Measurements from ENCODE around the gene CALM1.

The CALM1 gene

DNA sequence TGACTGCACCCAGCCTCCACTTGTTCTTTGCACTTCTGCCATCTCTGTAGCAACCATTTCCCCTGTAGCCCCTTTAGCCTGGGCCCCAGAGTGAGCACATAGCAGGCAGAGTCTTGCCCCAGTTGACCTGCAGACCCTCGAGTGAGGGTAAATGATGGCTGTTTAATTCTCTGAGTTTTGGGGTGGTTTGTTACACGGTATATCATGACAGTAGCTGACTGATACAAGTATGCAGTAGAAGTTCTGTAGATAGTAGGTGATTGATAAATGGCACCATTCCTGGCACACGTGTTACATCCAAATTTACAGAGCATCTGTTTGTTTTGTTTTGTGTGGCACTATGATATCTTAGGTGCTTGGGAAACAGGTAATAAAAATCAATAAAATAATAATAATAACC is 32.4 kb downstream of the CALM1 start:
- TF ChIP-seq, protein P1, sequence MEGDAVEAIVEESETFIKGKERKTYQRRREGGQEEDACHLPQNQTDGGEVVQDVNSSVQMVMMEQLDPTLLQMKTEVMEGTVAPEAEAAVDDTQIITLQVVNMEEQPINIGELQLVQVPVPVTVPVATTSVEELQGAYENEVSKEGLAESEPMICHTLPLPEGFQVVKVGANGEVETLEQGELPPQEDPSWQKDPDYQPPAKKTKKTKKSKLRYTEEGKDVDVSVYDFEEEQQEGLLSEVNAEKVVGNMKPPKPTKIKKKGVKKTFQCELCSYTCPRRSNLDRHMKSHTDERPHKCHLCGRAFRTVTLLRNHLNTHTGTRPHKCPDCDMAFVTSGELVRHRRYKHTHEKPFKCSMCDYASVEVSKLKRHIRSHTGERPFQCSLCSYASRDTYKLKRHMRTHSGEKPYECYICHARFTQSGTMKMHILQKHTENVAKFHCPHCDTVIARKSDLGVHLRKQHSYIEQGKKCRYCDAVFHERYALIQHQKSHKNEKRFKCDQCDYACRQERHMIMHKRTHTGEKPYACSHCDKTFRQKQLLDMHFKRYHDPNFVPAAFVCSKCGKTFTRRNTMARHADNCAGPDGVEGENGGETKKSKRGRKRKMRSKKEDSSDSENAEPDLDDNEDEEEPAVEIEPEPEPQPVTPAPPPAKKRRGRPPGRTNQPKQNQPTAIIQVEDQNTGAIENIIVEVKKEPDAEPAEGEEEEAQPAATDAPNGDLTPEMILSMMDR (conservative IDR thresholded peaks at IDR 0.05): no peak

DNA sequence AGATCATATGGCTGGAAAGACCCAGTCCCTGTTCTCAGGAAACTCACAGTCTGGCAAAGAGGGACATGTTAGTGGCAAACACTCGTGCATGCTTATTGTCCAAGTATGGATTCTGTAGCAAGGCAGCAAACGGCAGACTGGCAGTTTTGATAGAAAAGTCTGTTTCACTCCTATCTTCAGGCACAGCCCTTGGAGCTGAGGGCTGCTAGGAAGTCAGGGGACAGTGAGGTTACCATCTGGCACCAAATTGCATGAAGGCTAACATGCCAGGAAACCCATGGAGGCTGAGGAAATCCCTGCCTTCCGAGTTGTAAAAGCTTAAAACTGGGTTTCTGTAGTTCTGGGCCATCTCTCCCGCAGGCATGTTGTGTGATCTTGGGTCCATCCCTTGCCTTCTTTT is 32.9 kb downstream of the CALM1 start:
- TF ChIP-seq, protein P1 (conservative IDR thresholded peaks at IDR 0.05): no peak

More for the DNA sequence above, 32.4 kb downstream of the CALM1 start:
- no peak overlapping the region for H3K27ac ChIP-seq

DNA sequence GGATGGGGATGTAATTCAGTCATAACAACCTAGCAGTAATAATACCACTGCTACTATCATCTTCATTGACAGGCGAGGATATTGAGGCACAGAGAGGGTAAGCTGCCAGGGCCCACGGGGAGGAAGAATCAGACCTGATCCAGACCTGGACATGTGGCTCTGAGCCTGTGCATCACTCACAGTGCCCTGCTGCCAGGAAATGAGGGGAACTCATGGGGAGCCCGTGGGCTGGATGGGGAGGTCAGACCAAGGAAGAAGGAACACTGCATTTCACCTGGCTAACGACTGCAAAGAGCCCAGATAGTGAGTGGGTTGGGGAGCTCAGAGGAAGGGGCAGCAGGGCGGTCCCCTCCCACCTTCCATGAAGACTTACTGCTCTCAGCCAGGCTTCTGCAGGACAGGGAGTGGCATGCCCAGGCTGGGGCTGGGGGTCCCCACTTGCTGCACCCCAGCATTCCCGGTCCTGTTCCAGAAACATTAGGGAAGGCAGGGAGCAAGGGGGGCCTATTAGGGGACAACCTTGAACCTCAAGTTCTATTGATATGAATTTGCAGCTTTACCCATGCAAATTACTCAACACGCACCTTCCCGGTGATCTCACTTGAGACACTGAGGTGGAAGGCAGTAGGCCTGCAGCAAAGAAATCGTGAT is 37.7 kb downstream of the CALM1 start:
- TF ChIP-seq, protein P1 (conservative IDR thresholded peaks at IDR 0.05): no peak

More for the DNA sequence above, 32.9 kb downstream of the CALM1 start:
- H3K27ac ChIP-seq: no peak overlapping the region

DNA sequence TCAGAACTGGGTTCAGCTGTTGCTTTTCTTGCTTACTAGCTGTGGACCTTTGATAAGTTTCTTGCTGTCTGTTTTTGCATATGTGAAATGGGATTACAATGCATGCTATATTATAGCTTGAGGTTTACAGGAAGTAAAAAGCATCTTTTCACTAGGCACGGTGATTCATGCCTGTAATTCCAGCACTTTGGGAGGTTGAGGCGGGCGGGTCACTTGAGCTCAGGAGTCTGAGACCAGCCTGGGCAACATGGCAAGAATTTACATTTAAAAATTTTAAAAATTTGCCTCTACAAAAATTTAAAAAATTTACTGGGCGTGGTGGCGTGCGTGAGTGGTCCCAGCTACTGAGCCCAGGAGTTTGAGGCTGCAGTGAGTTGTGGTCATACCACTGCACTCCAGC is 42.0 kb downstream of the CALM1 start:
- H3K27ac ChIP-seq: no peak overlapping the region
- TF ChIP-seq, protein P1 (conservative IDR thresholded peaks at IDR 0.05): no peak

More for the DNA sequence above, 37.7 kb downstream of the CALM1 start:
- H3K27ac ChIP-seq: no peak overlapping the region

DNA sequence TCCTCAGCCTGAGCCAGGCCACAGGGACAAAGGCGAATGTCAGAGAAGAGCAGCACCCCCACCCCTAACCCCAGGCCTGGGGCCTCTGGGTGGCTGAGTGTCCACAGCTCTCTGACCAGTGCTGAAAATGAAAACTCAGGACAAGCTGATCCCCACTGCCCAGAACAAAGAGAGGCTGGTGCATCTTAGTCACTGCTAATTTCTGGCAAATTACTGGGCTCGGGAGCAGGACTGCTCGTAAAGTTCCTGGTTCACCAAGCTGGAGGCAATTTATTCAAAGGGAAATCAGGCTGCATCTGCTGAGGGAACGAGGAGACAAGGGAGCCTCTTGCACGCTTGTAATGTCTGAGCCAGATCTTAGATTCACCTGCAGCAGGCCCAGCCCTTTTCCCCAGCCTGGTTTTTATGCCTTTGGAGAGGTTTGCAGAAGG is 43.2 kb downstream of the CALM1 start:
- H3K27ac ChIP-seq: peak overlapping the region; percentile 40
- TF ChIP-seq, protein P1 (conservative IDR thresholded peaks at IDR 0.05): no peak

DNA sequence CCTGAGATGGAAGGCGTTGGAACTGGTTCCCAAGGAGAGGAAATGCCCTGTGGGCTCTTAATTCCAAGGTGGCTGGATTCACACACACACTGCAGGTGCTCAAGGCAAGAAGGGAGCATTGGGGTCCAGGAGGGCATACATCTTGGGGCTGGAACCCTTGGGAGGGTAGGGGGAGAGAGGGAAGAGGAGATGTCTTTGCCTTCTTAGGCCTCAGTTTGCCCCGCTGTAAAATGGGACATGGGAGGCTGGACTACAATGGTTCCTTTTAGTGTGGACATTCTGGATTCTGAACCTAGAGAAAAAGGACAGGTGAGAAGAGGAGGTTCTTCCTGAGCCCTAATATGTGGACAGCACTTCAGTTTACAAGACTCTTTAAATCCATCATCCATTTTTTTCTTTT is 43.8 kb downstream of the CALM1 start:
- peak overlapping the region; percentile 40 for H3K27ac ChIP-seq
- TF ChIP-seq, protein P1 (conservative IDR thresholded peaks at IDR 0.05): no peak

DNA sequence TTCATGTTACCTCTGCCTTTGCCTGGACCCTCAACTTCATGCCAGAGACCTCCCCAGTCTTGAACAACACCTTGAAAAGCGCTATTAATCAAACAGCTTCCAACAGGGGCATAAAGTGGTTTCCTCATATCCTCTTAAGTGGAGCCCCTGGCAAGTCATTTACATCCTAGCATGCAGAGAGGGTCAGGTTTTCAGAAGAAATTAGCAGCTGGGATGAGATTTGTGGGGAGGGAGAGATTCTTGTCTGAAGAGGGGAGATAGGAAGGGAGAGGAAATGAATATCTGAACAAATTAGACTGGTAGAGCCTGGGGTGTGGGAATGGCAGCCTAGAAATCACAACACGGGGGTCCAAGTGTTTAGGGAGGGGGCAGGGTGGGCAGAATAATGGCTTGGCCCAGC is 45.6 kb downstream of the CALM1 start:
- TF ChIP-seq, protein P1 (conservative IDR thresholded peaks at IDR 0.05): no peak

More for the DNA sequence above, 45.6 kb downstream of the CALM1 start:
- H3K27ac ChIP-seq: no peak overlapping the region
